PC-9 (cell line): ENCODE data around the gene LRRC23.

Experiments
- EZH2 ChIP-seq: fragments of 200-600 bp; sonication (generic); IDR thresholded peaks from 2 replicates; pipeline ENCODE4 v1.8.0; 2017; ENCODE audit warnings: antibody characterized with exemption, low read depth
- TF ChIP-seq, protein P1 (sequence below): fragments of 200-600 bp; sonication (generic); conservative IDR thresholded peaks from 2 replicates; pipeline ENCODE4 v1.6.1; 2017; ENCODE audit warnings: mixed run types, antibody characterized with exemption, mild to moderate bottlenecking, moderate library complexity

- TF ChIP-seq, protein P1, sequence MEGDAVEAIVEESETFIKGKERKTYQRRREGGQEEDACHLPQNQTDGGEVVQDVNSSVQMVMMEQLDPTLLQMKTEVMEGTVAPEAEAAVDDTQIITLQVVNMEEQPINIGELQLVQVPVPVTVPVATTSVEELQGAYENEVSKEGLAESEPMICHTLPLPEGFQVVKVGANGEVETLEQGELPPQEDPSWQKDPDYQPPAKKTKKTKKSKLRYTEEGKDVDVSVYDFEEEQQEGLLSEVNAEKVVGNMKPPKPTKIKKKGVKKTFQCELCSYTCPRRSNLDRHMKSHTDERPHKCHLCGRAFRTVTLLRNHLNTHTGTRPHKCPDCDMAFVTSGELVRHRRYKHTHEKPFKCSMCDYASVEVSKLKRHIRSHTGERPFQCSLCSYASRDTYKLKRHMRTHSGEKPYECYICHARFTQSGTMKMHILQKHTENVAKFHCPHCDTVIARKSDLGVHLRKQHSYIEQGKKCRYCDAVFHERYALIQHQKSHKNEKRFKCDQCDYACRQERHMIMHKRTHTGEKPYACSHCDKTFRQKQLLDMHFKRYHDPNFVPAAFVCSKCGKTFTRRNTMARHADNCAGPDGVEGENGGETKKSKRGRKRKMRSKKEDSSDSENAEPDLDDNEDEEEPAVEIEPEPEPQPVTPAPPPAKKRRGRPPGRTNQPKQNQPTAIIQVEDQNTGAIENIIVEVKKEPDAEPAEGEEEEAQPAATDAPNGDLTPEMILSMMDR, result no peak
- TF ChIP-seq EZH2, result no peak
Observed at GRCh38 chr12:6955108-6956020, 50.7 kb downstream of the LRRC23 start.
